H1 (cell line): ENCODE measurements around the gene MMP15. TPM values are rescaled to one million over a fixed set of nuclear protein-coding genes. Genes with fewer than 3 reads are reported as not detected.

ENCODE experiments used
- ASH2L ChIP-seq: fragments of 200-600, 300-600 bp; sonication (generic); IDR thresholded peaks from one replicate; pipeline ENCODE4 v1.7.1; 2017; ENCODE audit warnings: low read length
- BRCA1 ChIP-seq: IDR thresholded peaks from 2 replicates; pipeline ENCODE4 v1.6.1; 2012; ENCODE audit warnings: low read depth, low read length, improper control_type of control experiment
- CBX8 ChIP-seq: fragments of 300-800, 300-1000 bp; sonication (generic); IDR thresholded peaks from 2 replicates; pipeline ENCODE4 v1.7.1; 2016; ENCODE audit warnings: low read depth, low read length, borderline replicate concordance
- CEBPB ChIP-seq: IDR thresholded peaks from 2 replicates; pipeline ENCODE4 v1.6.1; 2012; ENCODE audit warnings: low read depth, low read length
- CHD1 ChIP-seq: IDR thresholded peaks from 2 replicates; pipeline ENCODE4 v1.6.1; 2012; ENCODE audit warnings: low read depth, low read length, improper control_type of control experiment
- CHD2 ChIP-seq: IDR thresholded peaks from 2 replicates; pipeline ENCODE4 v1.6.1; 2012; ENCODE audit warnings: low read length, improper control_type of control experiment
- CREB1 ChIP-seq: IDR thresholded peaks from 2 replicates; pipeline ENCODE4 v1.6.1; 2012; ENCODE audit warnings: inconsistent platforms
- EP300 ChIP-seq, 2 experiments: IDR thresholded peaks; 1 replicate in 1 of 2; 2 replicates in 1 of 2; pipeline ENCODE4 v1.6.1; 2011 to 2012; ENCODE audit warnings: low read depth in 2 of 2, low read length in 2 of 2, mild to moderate bottlenecking in 2 of 2, borderline replicate concordance in 1 of 2, inconsistent platforms in 1 of 2, moderate library complexity in 1 of 2
- GTF2F1 ChIP-seq: IDR thresholded peaks from 2 replicates; pipeline ENCODE4 v1.6.1; 2012; ENCODE audit warnings: low read depth, low read length, improper control_type of control experiment, borderline replicate concordance
- JUN ChIP-seq: IDR thresholded peaks from 2 replicates; pipeline ENCODE4 v1.6.1; 2011; ENCODE audit warnings: low read depth, mild to moderate bottlenecking, improper control_type of control experiment, low read length
- KDM5A ChIP-seq: fragments of 200-600 bp; IDR thresholded peaks from 2 replicates; pipeline ENCODE4 v1.7.1; 2012; ENCODE audit warnings: mild to moderate bottlenecking, low read length, inconsistent platforms, mixed read lengths
- PHF8 ChIP-seq: fragments of 200-600 bp; sonication (generic); conservative IDR thresholded peaks from 2 replicates; pipeline ENCODE4 v1.7.1; 2012; ENCODE audit warnings: low read depth, mild to moderate bottlenecking, inconsistent platforms, low read length, moderate library complexity
- POU5F1 ChIP-seq: IDR thresholded peaks from 2 replicates; pipeline ENCODE4 v1.6.1; 2011; ENCODE audit warnings: low read depth, mild to moderate bottlenecking, low read length, moderate library complexity
- RBBP5 ChIP-seq: IDR thresholded peaks from 2 replicates; pipeline ENCODE4 v1.7.1; 2012; ENCODE audit warnings: low read depth, mild to moderate bottlenecking, inconsistent platforms, low read length, moderate library complexity, borderline replicate concordance
- RNF2 ChIP-seq: fragments of 200-900, 300-1000 bp; sonication (generic); IDR thresholded peaks from 2 replicates; pipeline ENCODE4 v1.7.1; 2016; ENCODE audit warnings: borderline replicate concordance, low read depth, mild to moderate bottlenecking, antibody characterized with exemption, low read length; ENCODE audit not compliant: poor library complexity, severe bottlenecking; ENCODE audit errors: missing control alignments
- RXRA ChIP-seq: IDR thresholded peaks from 2 replicates; pipeline ENCODE4 v1.6.1; 2011; ENCODE audit warnings: low read depth, mild to moderate bottlenecking, low read length, moderate library complexity; ENCODE audit not compliant: insufficient read depth
- SIN3A ChIP-seq, 2 experiments: IDR thresholded peaks in 1 of 2; conservative IDR thresholded peaks in 1 of 2; 2 replicates each; pipeline ENCODE4 v1.6.1; 2011 to 2012; ENCODE audit warnings: low read length in 2 of 2, improper control_type of control experiment in 1 of 2, low read depth in 1 of 2, mild to moderate bottlenecking in 1 of 2
- SIRT6 ChIP-seq: IDR thresholded peaks from one replicate; pipeline ENCODE4 v1.7.1; 2012; ENCODE audit warnings: low read length, inconsistent platforms
- TAF1 ChIP-seq: IDR thresholded peaks from 2 replicates; pipeline ENCODE4 v1.6.1; 2011; ENCODE audit warnings: mild to moderate bottlenecking, low read depth, low read length
- TBP ChIP-seq: IDR thresholded peaks from 2 replicates; pipeline ENCODE4 v1.6.1; 2011; ENCODE audit warnings: low read depth, low read length, improper control_type of control experiment
- TEAD4 ChIP-seq: IDR thresholded peaks from 2 replicates; pipeline ENCODE4 v1.6.1; 2012; ENCODE audit warnings: low read depth, low read length, inconsistent platforms, mixed read lengths
- USF2 ChIP-seq: IDR thresholded peaks from 2 replicates; pipeline ENCODE4 v1.6.1; 2011; ENCODE audit warnings: low read length, improper control_type of control experiment
- ZNF274 ChIP-seq: IDR thresholded peaks from 2 replicates; pipeline ENCODE4 v1.7.0; 2012; ENCODE audit warnings: low read length, borderline replicate concordance; ENCODE audit errors: extremely low read depth
- polyA plus RNA-seq, 7 experiments: library from polyadenylated mRNA; depleted of rRNA in 3 of 7; stranded (reverse) in 5 of 7; unstranded in 2 of 7; fragments of >200 nt in 5 of 7; fragments of 200-250 nt in 2 of 7; gene quantifications; 1 replicate in 5 of 7; 2 replicates in 1 of 7; 4 replicates in 1 of 7; pipeline versions ENCODE4 v1.2.1 to v1.2.3, GENCODE V29; 2011 to 2013; ENCODE audit warnings: missing spikeins in 2 of 7, mixed read lengths in 2 of 7
- total RNA-seq: library from RNA; stranded (reverse); fragmentation: NEBNext Ultra II Directional; extraction: Animal tissue kit (Norgen Biotek cat#: 25700); gene quantifications from 2 replicates; pipeline ENCODE4 v1.2.1, GENCODE V29; 2021

MMP15 gene
- total and polyA plus RNA-seq, 2 of the 8 experiments (the other 6 are each of a cell fraction or from before 2014, with no cell fraction given) = 38.5 to 42.2 TPM

DNA sequence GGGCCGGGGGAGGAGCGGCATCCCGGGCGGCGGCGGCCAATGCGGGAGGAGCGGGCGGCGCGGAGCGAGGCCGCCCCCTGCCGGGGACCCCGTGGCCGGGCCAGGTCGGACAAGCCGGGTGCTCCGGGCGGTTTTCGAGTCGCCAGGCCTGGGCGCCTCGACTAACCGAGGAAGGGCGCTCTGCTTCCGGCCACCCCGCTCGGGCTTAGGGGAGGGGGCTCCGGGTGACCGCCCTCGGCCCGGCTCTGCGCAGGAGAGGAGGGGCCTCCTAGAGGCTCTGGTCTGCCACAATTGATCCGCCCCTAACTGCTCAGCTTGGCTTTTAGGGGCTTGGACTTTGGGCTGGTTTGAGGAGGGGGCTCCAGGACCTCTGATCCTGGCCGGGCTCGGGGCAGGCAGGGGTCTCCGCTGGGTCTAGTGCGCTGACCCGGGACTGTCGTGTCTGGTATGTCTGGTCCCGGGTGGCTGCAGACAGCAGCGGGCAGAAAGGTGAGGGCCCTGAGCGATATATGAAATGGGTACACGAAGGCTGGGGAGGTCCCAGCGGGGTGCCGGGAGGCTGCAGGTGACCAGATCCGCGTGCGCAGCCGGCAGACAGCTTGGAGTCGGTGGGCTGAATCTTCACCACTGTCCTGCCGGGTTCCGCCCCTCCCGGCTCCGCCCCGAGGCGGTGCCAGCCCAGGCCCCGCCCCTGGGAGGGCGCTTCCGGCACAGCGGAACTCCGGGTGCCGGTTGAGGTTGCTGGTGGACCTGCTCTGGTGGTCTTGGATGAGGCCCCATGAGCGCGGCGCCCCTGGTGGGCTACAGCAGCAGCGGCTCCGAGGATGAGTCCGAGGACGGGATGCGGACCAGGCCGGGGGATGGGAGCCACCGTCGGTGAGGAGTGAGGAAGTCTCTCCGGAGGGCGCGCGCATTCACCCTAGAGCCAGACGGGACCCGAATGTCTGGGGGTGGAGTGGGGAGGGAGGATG, 24.6 kb upstream of the MMP15 start, which contains the start of gene USB1 (continued):
- TF ChIP-seq TAF1 (peak; percentile 58; the same call in 1 of the 2 replicates), SIRT6 (no peak), PHF8 (peak; percentile 63), RNF2 (no peak), POU5F1 (no peak), ZNF274 (no peak), CREB1 (no peak), TBP (peak; percentile 66; the same call in 1 of the 2 replicates), RBBP5 (0 out of 2 replicates have a peak, but pooled peaks have one; percentile 16), TEAD4 (no peak), RXRA (no peak), SIN3A (conservative IDR thresholded peaks at IDR 0.05 in 1 of 2, IDR thresholded peaks at IDR 0.05 in 1 of 2; ENCODE audit: low read depth in 1 of 2, low read length in 2 of 2) (peak; percentile 27 to 54; a peak in 2 of 4 replicates), CBX8 (no peak), CEBPB (no peak), GTF2F1 (no peak), CHD2 (no peak), KDM5A (0 out of 2 replicates have a peak, but pooled peaks have one; percentile 9), USF2 (no peak), JUN (no peak), BRCA1 (no peak), ASH2L (peak; percentile 41), CHD1 (no peak), EP300 (IDR thresholded peaks at IDR 0.05; ENCODE audit: borderline replicate concordance in 1 of 2, low read depth in 2 of 2, low read length in 2 of 2) (no peak)
